Activated CD4-positive, CD25-positive, alpha-beta regulatory T cell (primary cell): ENCODE results near the gene ZFYVE9.
"Not testable (repeated sequence)": the region's sequence is repeated elsewhere in the genome, so short reads cannot be mapped to it uniquely, and the experiment has no call there.

Experiments used
- DNase-seq, 4 experiments: peaks; one replicate each; lab custom pipeline; 2025; lab: John Stamatoyannopoulos, UW

ZFYVE9 gene

DNA sequence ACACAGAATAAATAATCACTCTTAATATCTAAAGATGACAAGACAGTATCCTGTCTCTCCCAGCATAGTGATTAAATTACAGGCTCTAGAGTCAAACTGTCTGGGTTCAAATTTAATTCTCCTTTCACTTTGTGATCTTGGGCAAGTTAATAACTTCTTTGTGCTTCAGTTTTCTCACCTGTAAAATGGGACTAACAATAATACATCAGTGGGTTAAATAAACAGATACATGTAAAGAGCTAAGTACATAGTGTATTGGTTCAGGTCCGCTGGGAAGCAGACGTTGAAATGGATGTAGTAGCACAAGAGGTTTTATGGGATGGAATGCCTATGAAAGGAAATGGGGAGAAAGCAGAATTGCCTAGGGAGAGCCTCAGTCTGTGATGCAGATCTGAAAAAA is 10.7 kb downstream of the ZFYVE9 start:
- no peak for DNase-seq

DNA sequence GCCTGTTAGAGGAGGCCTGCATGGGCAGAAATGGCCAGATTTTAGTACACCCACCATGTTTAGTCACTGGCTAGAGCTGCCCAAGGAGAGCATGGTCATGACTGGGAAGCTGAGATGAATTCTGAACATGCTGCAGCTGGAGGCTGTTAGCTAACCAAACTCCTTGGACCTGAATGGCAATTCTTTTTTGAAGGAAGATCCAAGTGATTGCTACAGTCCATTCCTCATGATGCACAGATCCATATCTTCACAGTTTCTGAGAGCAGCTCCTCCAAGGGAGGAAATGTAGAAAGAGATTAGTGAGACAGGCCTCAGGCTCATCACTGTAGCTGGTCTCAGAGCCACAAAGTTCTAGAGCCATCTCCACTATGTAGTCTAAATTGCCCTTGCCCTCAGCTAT is 11.1 kb downstream of the ZFYVE9 start:
- no peak for DNase-seq

DNA sequence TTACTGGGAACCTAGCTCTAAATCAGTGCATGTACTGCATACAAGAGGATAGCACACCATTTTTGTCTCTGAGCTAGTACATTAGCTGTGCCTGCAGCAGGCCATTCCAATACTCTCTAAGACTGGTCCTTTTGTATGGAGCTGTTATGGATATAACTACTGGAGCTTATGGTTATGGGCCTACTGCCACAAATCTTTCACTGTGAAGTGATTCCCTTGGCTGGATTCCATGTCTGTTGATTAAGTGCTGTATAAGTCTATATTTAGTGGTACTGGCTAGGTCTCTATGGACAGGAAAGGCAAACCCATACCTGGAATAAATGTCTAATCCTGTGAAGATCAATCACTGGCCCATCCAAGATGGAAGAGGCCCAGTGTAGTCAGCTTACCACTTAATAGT is 12.0 kb downstream of the ZFYVE9 start:
- no peak for DNase-seq

DNA sequence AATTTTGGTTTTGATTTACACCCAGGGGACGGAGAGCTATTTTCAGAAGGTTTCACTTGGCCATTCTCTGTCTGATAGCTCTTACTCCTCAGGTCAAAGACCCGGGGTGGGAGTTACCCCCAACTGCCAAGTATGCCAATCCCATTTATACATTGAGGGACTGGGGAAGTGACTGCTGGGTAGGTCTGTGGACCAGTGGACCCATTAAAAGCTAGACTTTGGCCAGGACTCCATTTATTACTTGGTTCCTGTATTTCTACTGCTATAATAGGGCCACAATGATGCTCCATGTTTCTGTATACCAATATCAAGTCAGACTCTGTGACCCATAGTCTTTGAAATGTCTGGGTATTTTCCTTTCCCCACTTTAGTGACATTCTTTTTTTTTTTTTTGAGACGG is 14.6 kb downstream of the ZFYVE9 start:
- DNase-seq, result no peak

DNA sequence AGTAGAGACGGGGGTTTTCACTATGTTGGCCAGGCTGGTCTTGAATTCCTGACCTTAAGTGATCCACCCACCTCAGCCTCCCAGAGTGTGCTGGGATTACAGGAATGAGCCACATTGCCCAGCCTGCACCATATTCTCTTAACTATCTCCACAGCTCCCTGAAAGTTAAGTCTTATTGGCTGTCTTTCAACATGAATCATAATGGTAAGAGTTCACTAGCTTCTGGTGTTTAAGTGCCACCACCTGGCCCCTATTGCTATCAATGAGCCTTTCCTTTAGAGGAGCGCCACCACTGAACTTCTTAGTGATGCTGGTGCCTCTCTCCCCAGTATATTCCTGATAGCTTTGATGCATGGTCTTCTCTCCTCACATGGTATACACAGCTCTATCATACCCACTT is 15.7 kb downstream of the ZFYVE9 start:
- DNase-seq, result no peak

- no peak for DNase-seq
Measured at GRCh38 chr1:52158218-52158617, 16.3 kb downstream of the ZFYVE9 start.

DNA sequence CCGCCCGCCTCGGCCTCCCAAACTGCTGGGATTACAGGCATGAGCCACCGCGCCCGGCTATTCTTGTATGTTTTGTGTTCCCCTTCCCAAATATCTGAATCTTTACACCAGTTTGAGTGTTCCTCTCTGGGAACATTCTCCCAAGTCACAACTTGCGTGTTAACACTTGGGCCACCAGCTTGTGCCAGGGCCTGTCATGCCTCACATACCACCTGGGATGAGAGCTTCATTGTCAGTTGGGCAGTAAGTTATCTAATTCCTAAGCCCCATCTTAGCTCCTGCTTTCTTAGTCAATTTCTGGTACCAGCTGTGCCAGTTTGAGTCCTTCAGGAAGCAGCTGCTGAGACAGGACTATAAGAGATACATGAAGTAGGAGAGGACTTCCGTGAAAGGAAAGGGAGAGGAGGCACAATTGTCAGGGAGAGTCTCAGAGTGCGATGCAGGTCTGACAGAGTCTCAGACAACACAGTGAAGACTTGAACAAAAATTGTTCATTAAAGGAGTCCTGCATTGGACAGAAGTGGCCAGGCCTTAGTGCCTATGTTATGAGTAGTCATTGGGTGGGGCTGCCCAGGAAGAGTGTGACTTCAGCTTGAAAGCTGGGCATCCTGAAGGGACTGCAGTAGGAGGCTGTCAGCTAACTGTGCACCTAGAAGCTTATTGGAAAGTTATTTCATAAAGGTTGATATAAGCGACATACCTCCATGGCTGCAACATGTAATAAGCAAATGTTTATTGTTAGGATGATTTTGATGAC is 17.3 kb downstream of the ZFYVE9 start:
- no peak for DNase-seq

DNA sequence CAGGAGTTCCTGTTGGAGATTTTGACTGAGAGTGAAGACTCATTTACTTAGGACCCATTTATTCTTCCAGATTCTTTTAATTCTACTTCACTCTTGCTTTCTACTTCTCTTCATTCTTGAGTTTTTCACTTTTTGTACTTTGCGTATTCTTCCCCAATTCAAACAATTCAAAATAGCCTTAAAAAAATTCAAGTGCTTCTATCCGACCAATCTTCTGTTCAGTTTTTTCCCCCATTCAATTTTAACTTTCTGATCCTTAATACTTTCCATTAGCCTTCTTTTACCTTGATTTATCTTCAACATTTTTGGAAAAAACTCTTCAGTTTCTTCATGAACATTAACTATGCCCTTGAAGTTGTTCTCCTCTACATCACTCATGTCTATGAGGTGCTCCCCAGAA is 21.1 kb downstream of the ZFYVE9 start:
- DNase-seq, result no peak

GRCh38 chr1:52164604-52165003 is 22.7 kb downstream of the ZFYVE9 start:
- DNase-seq, result no peak

GRCh38 chr1:52166996-52167753 is 25.3 kb downstream of the ZFYVE9 start:
- no peak for DNase-seq

- no peak for DNase-seq
Measured at GRCh38 chr1:52168373-52169080, 26.6 kb downstream of the ZFYVE9 start.

GRCh38 chr1:52171149-52171548 is 29.3 kb downstream of the ZFYVE9 start:
- not testable (repeated sequence) for DNase-seq

DNA sequence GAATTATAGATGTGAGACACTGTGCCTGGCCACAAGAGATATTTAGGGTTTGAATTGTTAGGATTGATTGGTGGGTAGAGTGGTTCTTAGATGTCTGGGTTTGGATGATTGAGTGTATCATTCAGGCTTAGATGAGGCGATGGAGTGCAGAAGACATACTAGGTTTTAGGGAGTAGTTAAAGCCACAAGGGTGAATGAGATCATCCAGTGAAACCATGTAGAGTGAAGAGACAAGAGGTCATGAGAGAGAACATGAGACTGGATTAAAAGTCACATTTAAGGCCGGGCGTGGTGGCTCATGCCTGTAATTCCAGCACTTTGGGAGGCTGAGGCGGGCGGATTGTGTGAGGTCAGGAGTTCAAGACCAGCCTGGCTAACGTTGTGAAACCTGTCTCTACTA is 37.2 kb downstream of the ZFYVE9 start:
- no peak for DNase-seq

- no peak for DNase-seq
Measured at GRCh38 chr1:52180176-52180575, 38.3 kb downstream of the ZFYVE9 start.

GRCh38 chr1:52181759-52182158 is 39.9 kb downstream of the ZFYVE9 start:
- not testable (repeated sequence) for DNase-seq

GRCh38 chr1:52182328-52182727 is 40.4 kb downstream of the ZFYVE9 start:
- DNase-seq, result not testable (repeated sequence)

GRCh38 chr1:52182874-52183400 is 41.0 kb downstream of the ZFYVE9 start:
- DNase-seq, result no peak

DNA sequence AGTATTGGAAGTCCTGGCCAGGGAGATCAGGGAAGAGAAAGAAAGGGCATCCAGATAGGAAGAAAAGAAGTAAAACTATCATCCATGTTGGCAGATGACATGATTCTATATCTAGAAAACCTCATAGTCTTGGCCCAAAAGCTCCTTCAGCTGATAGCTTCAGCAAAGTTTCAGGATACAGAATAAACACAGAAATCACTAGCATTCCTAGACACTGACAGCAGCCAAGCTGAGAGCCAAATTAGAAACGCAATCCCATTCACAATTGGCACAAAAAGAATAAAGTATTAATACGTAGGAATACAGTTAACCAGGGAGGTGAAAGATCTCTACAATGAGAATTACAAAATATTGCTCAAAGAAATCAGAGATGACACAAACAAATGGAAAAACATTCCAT is 44.6 kb downstream of the ZFYVE9 start:
- DNase-seq, result no peak

GRCh38 chr1:52189898-52190480 is 48.1 kb downstream of the ZFYVE9 start:
- DNase-seq, result no peak

DNA sequence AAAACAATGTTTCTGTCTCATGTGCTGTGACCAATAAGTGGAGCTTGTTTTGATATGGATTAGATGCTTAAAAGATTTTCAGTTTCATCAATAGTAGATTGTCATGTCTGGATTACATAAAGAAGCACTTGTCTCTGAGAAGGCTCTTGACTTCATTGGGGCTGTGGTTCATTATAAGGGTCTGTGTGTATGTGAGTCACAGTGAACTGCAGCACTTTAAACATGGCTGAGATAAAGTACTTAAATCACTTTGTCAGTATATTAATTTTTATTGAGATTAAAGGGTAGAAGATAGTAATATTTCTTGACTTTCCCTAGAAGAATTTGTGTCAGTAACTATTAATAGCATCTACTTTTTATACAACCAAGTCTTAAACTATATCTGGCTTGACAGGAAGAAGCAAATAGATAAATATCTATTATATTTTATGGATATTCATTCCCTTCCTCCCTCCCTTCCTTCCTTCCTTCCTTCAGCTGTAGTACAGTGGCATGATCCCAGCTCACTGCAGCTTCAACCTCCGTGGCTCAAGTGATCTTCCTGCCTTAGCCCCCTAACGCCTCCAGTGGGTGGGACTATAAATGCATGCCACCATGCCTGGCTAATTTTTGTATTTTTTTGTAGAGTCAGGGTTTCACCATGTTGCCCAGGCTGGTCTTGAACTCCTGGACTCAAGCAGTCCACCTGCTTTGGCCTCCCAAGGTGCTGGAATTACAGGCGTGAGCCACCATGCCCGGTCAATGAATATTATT is 48.8 kb downstream of the ZFYVE9 start:
- no peak for DNase-seq

- no peak for DNase-seq
Measured at GRCh38 chr1:52191395-52191965, 49.6 kb downstream of the ZFYVE9 start.
